ENCODE data around the gene C19orf73.

Gene C19orf73

GRCh38 chr19:49116544-49116943 lies 2.4 kb downstream of the C19orf73 start:
- H3K4me1 ChIP-seq (ENCODE audit: control insufficient read depth, insufficient read depth, low read length): peaks cover 28% of the 10 kb centered on the region
- H3K4me3 ChIP-seq (ENCODE audit: low read length): no peak overlapping the region

GRCh38 chr19:49114630-49115363 lies 4.1 kb downstream of the C19orf73 start:
- H3K9me3 ChIP-seq (replicated peaks; ENCODE audit: low read length): no peaks in the 10 kb centered on the region
- peaks cover 7% of the 10 kb centered on the region for H3K36me3 ChIP-seq (ENCODE audit: insufficient read depth, low read length)
- peak overlapping the region; percentile 85 for H3K9ac ChIP-seq (ENCODE audit: low read depth, low read length)
- H3K4me2 ChIP-seq (ENCODE audit: low read length): peak overlapping the region; percentile 87
- no peaks in the 10 kb centered on the region for H3K27me3 ChIP-seq (ENCODE audit: control insufficient read depth, insufficient read depth, low read length)
- H3K4me1 ChIP-seq (ENCODE audit: control insufficient read depth, insufficient read depth, low read length): peaks cover 33% of the 10 kb centered on the region
- H3K4me3 ChIP-seq (ENCODE audit: low read length): peak overlapping the region; percentile 94

More at GRCh38 chr19:49116544-49116943, 2.4 kb downstream of the C19orf73 start:
- H3K4me2 ChIP-seq (ENCODE audit: low read length): no peak overlapping the region
- H3K9me3 ChIP-seq (replicated peaks; ENCODE audit: low read length): no peaks in the 10 kb centered on the region
- peaks cover 10% of the 10 kb centered on the region for H3K27me3 ChIP-seq (ENCODE audit: control insufficient read depth, insufficient read depth, low read length)
- peaks cover 4% of the 10 kb centered on the region for H3K36me3 ChIP-seq (ENCODE audit: insufficient read depth, low read length)
- no peak overlapping the region for H3K9ac ChIP-seq (ENCODE audit: low read depth, low read length)

GRCh38 chr19:49113762-49114629 lies 4.9 kb downstream of the C19orf73 start, which contains the start of gene LIN7B:
Gene LIN7B, plus strand, starts transcription at chr19:49114370. Its CDS starts 35 bp downstream, at chr19:49114405.
- peaks cover 31% of the 10 kb centered on the region for H3K4me1 ChIP-seq (ENCODE audit: control insufficient read depth, insufficient read depth, low read length)
- peak within 1 kb of the TSS; percentile 87 for H3K4me2 ChIP-seq (ENCODE audit: low read length)
- peak within 1 kb of the TSS; percentile 85 for H3K9ac ChIP-seq (ENCODE audit: low read depth, low read length)
- no peaks in the 10 kb centered on the region for H3K9me3 ChIP-seq (replicated peaks; ENCODE audit: low read length)
- peak within 1 kb of the TSS; percentile 94 for H3K4me3 ChIP-seq (ENCODE audit: low read length)
- H3K27me3 ChIP-seq (ENCODE audit: control insufficient read depth, insufficient read depth, low read length): no peaks in the 10 kb centered on the region
- peaks cover 15% of the 10 kb centered on the region for H3K36me3 ChIP-seq (ENCODE audit: insufficient read depth, low read length)

- no peaks in the 10 kb centered on the region for H3K9me3 ChIP-seq (replicated peaks; ENCODE audit: low read length)
- peaks cover 19% of the 10 kb centered on the region for H3K4me1 ChIP-seq (ENCODE audit: control insufficient read depth, insufficient read depth, low read length)
- H3K9ac ChIP-seq (ENCODE audit: low read depth, low read length): no peak overlapping the region
- H3K4me2 ChIP-seq (ENCODE audit: low read length): no peak overlapping the region
- H3K36me3 ChIP-seq (ENCODE audit: insufficient read depth, low read length): peaks cover 41% of the 10 kb centered on the region
- no peaks in the 10 kb centered on the region for H3K27me3 ChIP-seq (ENCODE audit: control insufficient read depth, insufficient read depth, low read length)
- no peak overlapping the region for H3K4me3 ChIP-seq (ENCODE audit: low read length)
Measured at GRCh38 chr19:49111218-49111998, 7.5 kb downstream of the C19orf73 start.

GRCh38 chr19:49110567-49110966 lies 8.4 kb downstream of the C19orf73 start:
- Histone ChIP-seq H3K27me3 (ENCODE audit: control insufficient read depth, insufficient read depth, low read length) (no peaks in the 10 kb centered on the region), H3K4me2 (ENCODE audit: low read length) (no peak overlapping the region), H3K9ac (ENCODE audit: low read depth, low read length) (no peak overlapping the region), H3K4me3 (ENCODE audit: low read length) (no peak overlapping the region), H3K9me3 (replicated peaks; ENCODE audit: low read length) (no peaks in the 10 kb centered on the region), H3K4me1 (ENCODE audit: control insufficient read depth, insufficient read depth, low read length) (peaks cover 19% of the 10 kb centered on the region), H3K36me3 (ENCODE audit: insufficient read depth, low read length) (peaks cover 45% of the 10 kb centered on the region)

- Histone ChIP-seq H3K9ac (ENCODE audit: low read depth, low read length) (no peak overlapping the region), H3K36me3 (ENCODE audit: insufficient read depth, low read length) (peaks cover 52% of the 10 kb centered on the region), H3K4me2 (ENCODE audit: low read length) (no peak overlapping the region), H3K4me3 (ENCODE audit: low read length) (no peak overlapping the region), H3K4me1 (ENCODE audit: control insufficient read depth, insufficient read depth, low read length) (peaks cover 14% of the 10 kb centered on the region), H3K9me3 (replicated peaks; ENCODE audit: low read length) (no peaks in the 10 kb centered on the region), H3K27me3 (ENCODE audit: control insufficient read depth, insufficient read depth, low read length) (no peaks in the 10 kb centered on the region)
Measured at GRCh38 chr19:49109569-49110233, 9.2 kb downstream of the C19orf73 start.

- Histone ChIP-seq H3K4me1 (ENCODE audit: control insufficient read depth, insufficient read depth, low read length) (peaks cover 13% of the 10 kb centered on the region), H3K9ac (ENCODE audit: low read depth, low read length) (no peak overlapping the region), H3K36me3 (ENCODE audit: insufficient read depth, low read length) (peaks cover 59% of the 10 kb centered on the region), H3K27me3 (ENCODE audit: control insufficient read depth, insufficient read depth, low read length) (no peaks in the 10 kb centered on the region), H3K4me2 (ENCODE audit: low read length) (no peak overlapping the region), H3K9me3 (replicated peaks; ENCODE audit: low read length) (no peaks in the 10 kb centered on the region), H3K4me3 (ENCODE audit: low read length) (no peak overlapping the region)
Measured at GRCh38 chr19:49109051-49109450, 9.9 kb downstream of the C19orf73 start.

- no peaks in the 10 kb centered on the region for H3K27me3 ChIP-seq (ENCODE audit: control insufficient read depth, insufficient read depth, low read length)
- H3K36me3 ChIP-seq (ENCODE audit: insufficient read depth, low read length): peaks cover 68% of the 10 kb centered on the region
- peaks cover 8% of the 10 kb centered on the region for H3K4me1 ChIP-seq (ENCODE audit: control insufficient read depth, insufficient read depth, low read length)
- H3K4me3 ChIP-seq (ENCODE audit: low read length): no peak overlapping the region
- H3K4me2 ChIP-seq (ENCODE audit: low read length): no peak overlapping the region
- H3K9ac ChIP-seq (ENCODE audit: low read depth, low read length): no peak overlapping the region
- no peaks in the 10 kb centered on the region for H3K9me3 ChIP-seq (replicated peaks; ENCODE audit: low read length)
Measured at GRCh38 chr19:49107625-49108459, 11.1 kb downstream of the C19orf73 start.

GRCh38 chr19:49106648-49107135 lies 12.3 kb downstream of the C19orf73 start:
- Histone ChIP-seq H3K36me3 (ENCODE audit: insufficient read depth, low read length) (peaks cover 77% of the 10 kb centered on the region), H3K4me3 (ENCODE audit: low read length) (no peak overlapping the region), H3K9ac (ENCODE audit: low read depth, low read length) (no peak overlapping the region), H3K27me3 (ENCODE audit: control insufficient read depth, insufficient read depth, low read length) (no peaks in the 10 kb centered on the region), H3K4me2 (ENCODE audit: low read length) (no peak overlapping the region), H3K9me3 (replicated peaks; ENCODE audit: low read length) (no peaks in the 10 kb centered on the region), H3K4me1 (ENCODE audit: control insufficient read depth, insufficient read depth, low read length) (peaks cover 8% of the 10 kb centered on the region)

- Histone ChIP-seq H3K9ac (ENCODE audit: low read depth, low read length) (no peak overlapping the region), H3K4me1 (ENCODE audit: control insufficient read depth, insufficient read depth, low read length) (no peaks in the 10 kb centered on the region), H3K27me3 (ENCODE audit: control insufficient read depth, insufficient read depth, low read length) (no peaks in the 10 kb centered on the region), H3K4me3 (ENCODE audit: low read length) (no peak overlapping the region), H3K4me2 (ENCODE audit: low read length) (no peak overlapping the region), H3K36me3 (ENCODE audit: insufficient read depth, low read length) (peaks cover 85% of the 10 kb centered on the region), H3K9me3 (replicated peaks; ENCODE audit: low read length) (no peaks in the 10 kb centered on the region)
Measured at GRCh38 chr19:49104229-49104864, 14.6 kb downstream of the C19orf73 start.

Data from skeletal muscle satellite cell (primary cell).